H9 (cell line): Measurements from ENCODE around the gene SARS1. TPM values are rescaled to one million over a fixed set of nuclear protein-coding genes. Genes with fewer than 3 reads are reported as not detected.

ENCODE experiments used
- DNase-seq: peaks from one replicate; pipeline ENCODE4 v3.0.0-alpha.2; 2017
- H2AFZ ChIP-seq: one replicate; pipeline ENCODE4 v1.6.1; 2013; ENCODE audit warnings: mild to moderate bottlenecking, low read length, control low read depth, moderate library complexity
- H2AK5ac ChIP-seq: 2 replicates; pipeline ENCODE4 v1.6.1; 2013; ENCODE audit warnings: low read length, control low read depth, mixed read lengths; ENCODE audit not compliant: insufficient read length
- H2BK120ac ChIP-seq: one replicate; pipeline ENCODE4 v1.6.1; 2013; ENCODE audit warnings: low read depth, mild to moderate bottlenecking, low read length, control low read depth, inconsistent platforms; ENCODE audit not compliant: poor library complexity, severe bottlenecking
- H2BK12ac ChIP-seq: 2 replicates; pipeline ENCODE4 v1.6.1; 2013; ENCODE audit warnings: low read length, control low read depth, mixed read lengths, low read depth; ENCODE audit not compliant: insufficient read length
- H2BK15ac ChIP-seq: 2 replicates; pipeline ENCODE4 v1.6.1; 2013; ENCODE audit warnings: low read depth, low read length, control low read depth
- H2BK20ac ChIP-seq: one replicate; pipeline ENCODE4 v1.6.1; 2013; ENCODE audit warnings: low read depth, mild to moderate bottlenecking, low read length, control low read depth, inconsistent platforms; ENCODE audit not compliant: poor library complexity, severe bottlenecking
- H2BK5ac ChIP-seq: 2 replicates; pipeline ENCODE4 v1.6.1; 2013; ENCODE audit warnings: low read length, control low read depth, mixed read lengths; ENCODE audit not compliant: insufficient read length
- H3K14ac ChIP-seq: 2 replicates; pipeline ENCODE4 v1.6.1; 2013; ENCODE audit warnings: low read length, control low read depth; ENCODE audit not compliant: insufficient read depth
- H3K18ac ChIP-seq: 2 replicates; pipeline ENCODE4 v1.6.1; 2013; ENCODE audit warnings: low read depth, mild to moderate bottlenecking, mixed read lengths, low read length, control low read depth; ENCODE audit not compliant: insufficient read length
- H3K23ac ChIP-seq: 2 replicates; pipeline ENCODE4 v1.6.1; 2013; ENCODE audit warnings: low read length, control low read depth, mixed read lengths, low read depth; ENCODE audit not compliant: insufficient read length
- H3K23me2 ChIP-seq: 2 replicates; pipeline ENCODE4 v1.6.1; 2013; ENCODE audit warnings: low read depth, mild to moderate bottlenecking, mixed read lengths, low read length, control low read depth; ENCODE audit not compliant: insufficient read length, poor library complexity, severe bottlenecking
- H3K27ac ChIP-seq: 2 replicates; pipeline ENCODE4 v1.5.1; 2013; ENCODE audit warnings: low read length, control low read depth, mixed read lengths, low read depth; ENCODE audit not compliant: insufficient read length
- H3K27me3 ChIP-seq: 2 replicates; pipeline ENCODE4 v1.6.1; 2013; ENCODE audit warnings: low read length, control low read depth, inconsistent platforms; ENCODE audit not compliant: insufficient read depth
- H3K4ac ChIP-seq: 2 replicates; pipeline ENCODE4 v1.6.1; 2013; ENCODE audit warnings: low read depth, mild to moderate bottlenecking, control low read depth, inconsistent platforms, low read length, moderate library complexity
- H3K4me1 ChIP-seq: 2 replicates; pipeline ENCODE4 v1.6.1; 2013; ENCODE audit warnings: low read length, control low read depth, inconsistent platforms; ENCODE audit not compliant: insufficient read depth
- H3K4me2 ChIP-seq: 2 replicates; pipeline ENCODE4 v1.6.1; 2013; ENCODE audit warnings: low read length, control low read depth, mixed read lengths; ENCODE audit not compliant: insufficient read length, insufficient read depth
- H3K56ac ChIP-seq: 2 replicates; pipeline ENCODE4 v1.6.1; 2013; ENCODE audit warnings: low read depth, mild to moderate bottlenecking, mixed read lengths, low read length, control low read depth; ENCODE audit not compliant: insufficient read length
- H3K79me1 ChIP-seq: 2 replicates; pipeline ENCODE4 v1.6.1; 2013; ENCODE audit warnings: low read depth, mild to moderate bottlenecking, moderate library complexity, low read length, control low read depth, inconsistent platforms; ENCODE audit not compliant: insufficient read depth, poor library complexity, severe bottlenecking
- H3K79me2 ChIP-seq: 2 replicates; pipeline ENCODE4 v1.6.1; 2013; ENCODE audit warnings: low read length, control low read depth, inconsistent platforms; ENCODE audit not compliant: insufficient read depth
- H3K9ac ChIP-seq: 2 replicates; pipeline ENCODE4 v1.6.1; 2013; ENCODE audit warnings: low read length, control low read depth, mixed read lengths; ENCODE audit not compliant: insufficient read length; ENCODE audit errors: extremely low read depth
- H3K9me3 ChIP-seq: one replicate; pipeline ENCODE4 v1.6.1; 2013; ENCODE audit warnings: low read depth, low read length, inconsistent platforms; ENCODE audit not compliant: control insufficient read depth
- H3T11ph ChIP-seq: one replicate; pipeline ENCODE4 v1.6.1; 2013; ENCODE audit warnings: mild to moderate bottlenecking, low read length, control low read depth, inconsistent platforms
- H4K20me1 ChIP-seq: one replicate; pipeline ENCODE4 v1.6.1; 2013; ENCODE audit not compliant: control insufficient read depth, insufficient read length, insufficient read depth
- H4K5ac ChIP-seq: 2 replicates; pipeline ENCODE4 v1.6.1; 2013; ENCODE audit warnings: low read depth, mild to moderate bottlenecking, mixed read lengths, low read length, control low read depth; ENCODE audit not compliant: insufficient read length
- H4K8ac ChIP-seq: replicated peaks from 2 replicates; pipeline ENCODE4 v1.6.1; 2013; ENCODE audit warnings: low read length, control low read depth, mixed read lengths, low read depth; ENCODE audit not compliant: insufficient read length
- H4K91ac ChIP-seq: 2 replicates; pipeline ENCODE4 v1.6.1; 2013; ENCODE audit warnings: low read depth, mild to moderate bottlenecking, moderate library complexity, mixed read lengths, low read length, control low read depth; ENCODE audit not compliant: insufficient read length
- H3K27ac Mint-ChIP-seq, 3 experiments: 2 replicates in 2 of 3; 3 replicates in 1 of 3; pipeline ENCODE4 v1.8.0; 2020 to 2021; ENCODE audit warnings: mixed read lengths in 3 of 3, mild to moderate bottlenecking in 1 of 3, moderate library complexity in 1 of 3
- H3K27me3 Mint-ChIP-seq: 2 replicates; pipeline ENCODE4 v1.8.0; 2021; ENCODE audit warnings: low read depth, mild to moderate bottlenecking, moderate library complexity, mixed read lengths
- H3K36me3 Mint-ChIP-seq, 3 experiments: 2 replicates in 2 of 3; 3 replicates in 1 of 3; pipeline ENCODE4 v1.8.0; 2020 to 2021; ENCODE audit warnings: low read depth in 3 of 3, mixed read lengths in 3 of 3; ENCODE audit not compliant: insufficient read depth in 1 of 3
- H3K4me1 Mint-ChIP-seq, 2 experiments: 2 replicates each; pipeline ENCODE4 v1.8.0; 2020; ENCODE audit warnings: mixed read lengths in 2 of 2
- H3K4me3 Mint-ChIP-seq, 2 experiments: 2 replicates in 1 of 2; 3 replicates in 1 of 2; pipeline ENCODE4 v1.8.0; 2020 to 2021; ENCODE audit warnings: mild to moderate bottlenecking in 2 of 2, mixed read lengths in 2 of 2, moderate library complexity in 1 of 2
- H3K9me3 Mint-ChIP-seq, 2 experiments: 2 replicates in 1 of 2; 3 replicates in 1 of 2; pipeline ENCODE4 v1.8.0; 2020; ENCODE audit warnings: mild to moderate bottlenecking in 2 of 2, mixed read lengths in 2 of 2, moderate library complexity in 1 of 2
- CTCF ChIP-seq: fragments of 200-600 bp; sonication (generic); conservative IDR thresholded peaks from 3 replicates; pipeline ENCODE4 v1.8.0; 2021; ENCODE audit warnings: antibody characterized with exemption, mild to moderate bottlenecking
- WGBS: extraction: QIAGEN DNeasy Blood & Tissue Kit; methylation state at CpG from one replicate; pipeline ENCODE4 v1.1.7; 2013; ENCODE audit warnings: missing lambda C conversion rate, low lambda C conversion rate, mixed read lengths; ENCODE audit not compliant: insufficient read length; ENCODE audit errors: extremely low coverage; 5-methylcytosine and 5-hydroxymethylcytosine counted together
- total RNA-seq: library from RNA; stranded (reverse); gene quantifications from 2 replicates; pipeline ENCODE4 v1.2.1, GENCODE V29; 2021

Gene SARS1
- total RNA-seq, 1 experiment from 2014 or later: 139 TPM

GRCh38 chr1:109191377-109191776, 22.3 kb upstream of the SARS1 start:
- H3K9ac ChIP-seq: no peak overlapping the region
- H3K4me1 ChIP-seq: no peaks in the 10 kb centered on the region
- no peaks in the 10 kb centered on the region for H3K79me2 ChIP-seq
- H3K9me3 ChIP-seq: no peaks in the 10 kb centered on the region
- H4K20me1 ChIP-seq: no peaks in the 10 kb centered on the region
- TF ChIP-seq CTCF: peak; percentile 75
- no peak overlapping the region for H2BK120ac ChIP-seq
- H3K27ac ChIP-seq: no peak overlapping the region
- peak; percentile 81 for DNase-seq
- H2BK20ac ChIP-seq: no peak overlapping the region
- no peak overlapping the region for H2BK5ac ChIP-seq
- no peaks in the 10 kb centered on the region for H3K27me3 ChIP-seq
- Mint-ChIP-seq H3K36me3 (no peaks in the 10 kb centered on the region), H3K27ac (no peak overlapping the region), H3K4me3 (no peak overlapping the region), H3K27me3 (peaks cover 7% of the 10 kb centered on the region), H3K9me3 (no peaks in the 10 kb centered on the region), H3K4me1 (peaks cover 8 to 12% of the 10 kb centered on the region in 2 experiments)
- no peak overlapping the region for H4K8ac ChIP-seq
- no CpG with 5 or more reads among the region's 8 CpGs for WGBS
- H4K5ac ChIP-seq: no peak overlapping the region
- no peak overlapping the region for H3K14ac ChIP-seq
- H3K56ac ChIP-seq: no peak overlapping the region
- H2AK5ac ChIP-seq: no peak overlapping the region
- H2AFZ ChIP-seq: no peak overlapping the region
- no peak overlapping the region for H2BK12ac ChIP-seq
- H3K23ac ChIP-seq: no peak overlapping the region
- H3K79me1 ChIP-seq: no peaks in the 10 kb centered on the region
- H3K18ac ChIP-seq: no peak overlapping the region
- H2BK15ac ChIP-seq: no peak overlapping the region
- no peak overlapping the region for H3T11ph ChIP-seq
- no peaks in the 10 kb centered on the region for H3K23me2 ChIP-seq
- H3K4ac ChIP-seq: no peak overlapping the region
- no peak overlapping the region for H4K91ac ChIP-seq
- H3K4me2 ChIP-seq: no peak overlapping the region
